Stimulated activated naive B cell treated with anti-CD40 and anti-IgM and Interleukin-4, amounts not matched to agents 10 μg/mL and 1 μg/mL and 100 μg/mL, for 72 hours (primary cell): Measurements from ENCODE around the gene CNTN1.

Experiments used
- ATAC-seq, 2 donors: fragments of 150-1000 bp; cut with Tn5 transposase; replicated peaks; 2 replicates each; pipeline ENCODE4 v1.10.0; 2021; ENCODE audit warnings: moderate library complexity in 1 of 2
- DNase-seq: peaks from one replicate; pipeline ENCODE4 v3.0.0; 2021
- H3K27ac Mint-ChIP-seq: one replicate; pipeline ENCODE4 v1.8.0; 2022; ENCODE audit warnings: mild to moderate bottlenecking, mixed read lengths
- H3K27me3 Mint-ChIP-seq, 2 donors: one replicate each; pipeline ENCODE4 v1.8.0; 2022; ENCODE audit warnings: mixed read lengths in 2 of 2
- H3K36me3 Mint-ChIP-seq, 2 donors: one replicate each; pipeline ENCODE4 v1.8.0; 2022; ENCODE audit warnings: mixed read lengths in 2 of 2, mild to moderate bottlenecking in 1 of 2
- H3K4me1 Mint-ChIP-seq, 2 donors: one replicate each; pipeline ENCODE4 v1.8.0; 2022; ENCODE audit warnings: mixed read lengths in 2 of 2, mild to moderate bottlenecking in 1 of 2
- H3K4me3 Mint-ChIP-seq, 2 donors: one replicate each; pipeline ENCODE4 v1.8.0; 2022; ENCODE audit warnings: mild to moderate bottlenecking in 2 of 2, mixed read lengths in 2 of 2, moderate library complexity in 1 of 2
- H3K9me3 Mint-ChIP-seq, 2 donors: one replicate each; pipeline ENCODE4 v1.8.0; 2022; ENCODE audit warnings: mixed read lengths in 2 of 2, mild to moderate bottlenecking in 1 of 2

The CNTN1 gene

GRCh38 chr12:40892528-40892927 is 200.3 kb downstream of the CNTN1 start:
- no peaks in the 10 kb centered on the region for H3K36me3 Mint-ChIP-seq
- H3K9me3 Mint-ChIP-seq: peaks cover 0 to 1% of the 10 kb centered on the region in 2 donors
- H3K4me3 Mint-ChIP-seq: no peak overlapping the region
- DNase-seq (no peak), ATAC-seq (no peak)
- H3K27me3 Mint-ChIP-seq: no peaks in the 10 kb centered on the region
- no peak overlapping the region for H3K27ac Mint-ChIP-seq
- H3K4me1 Mint-ChIP-seq: no peaks in the 10 kb centered on the region

- ATAC-seq: no peak
- no peak overlapping the region for H3K4me3 Mint-ChIP-seq
- no peak for DNase-seq
- H3K27ac Mint-ChIP-seq: no peak overlapping the region
- H3K9me3 Mint-ChIP-seq: no peaks in the 10 kb centered on the region
- no peaks in the 10 kb centered on the region for H3K27me3 Mint-ChIP-seq
- H3K36me3 Mint-ChIP-seq: no peaks in the 10 kb centered on the region
- no peaks in the 10 kb centered on the region for H3K4me1 Mint-ChIP-seq
These were observed 206.3 kb downstream of the CNTN1 start for GRCh38 chr12:40898505-40898904.

GRCh38 chr12:40903040-40903439 is 210.8 kb downstream of the CNTN1 start:
- Mint-ChIP-seq H3K27me3 (no peaks in the 10 kb centered on the region), H3K9me3 (no peaks in the 10 kb centered on the region)

GRCh38 chr12:40907115-40907527 is 214.9 kb downstream of the CNTN1 start:
- Mint-ChIP-seq H3K4me3 (no peak overlapping the region), H3K4me1 (no peaks in the 10 kb centered on the region), H3K9me3 (no peaks in the 10 kb centered on the region), H3K27ac (no peak overlapping the region), H3K36me3 (no peaks in the 10 kb centered on the region), H3K27me3 (no peaks in the 10 kb centered on the region)
- DNase-seq (no peak), ATAC-seq (no peak)

More at GRCh38 chr12:40903040-40903439, 210.8 kb downstream of the CNTN1 start:
- Mint-ChIP-seq H3K27ac (no peak overlapping the region), H3K4me1 (no peaks in the 10 kb centered on the region), H3K4me3 (no peak overlapping the region), H3K36me3 (no peaks in the 10 kb centered on the region)
- DNase-seq (no peak), ATAC-seq (no peak)

GRCh38 chr12:40911676-40912075 is 219.4 kb downstream of the CNTN1 start:
- ATAC-seq (no peak), DNase-seq (no peak)
- no peaks in the 10 kb centered on the region for H3K9me3 Mint-ChIP-seq
- no peaks in the 10 kb centered on the region for H3K36me3 Mint-ChIP-seq
- H3K27ac Mint-ChIP-seq: no peak overlapping the region
- no peaks in the 10 kb centered on the region for H3K4me1 Mint-ChIP-seq
- no peaks in the 10 kb centered on the region for H3K27me3 Mint-ChIP-seq
- H3K4me3 Mint-ChIP-seq: no peak overlapping the region

GRCh38 chr12:40915172-40915571 is 222.9 kb downstream of the CNTN1 start:
- no peaks in the 10 kb centered on the region for H3K36me3 Mint-ChIP-seq
- H3K27me3 Mint-ChIP-seq: no peaks in the 10 kb centered on the region
- ATAC-seq (no peak), DNase-seq (no peak)
- no peak overlapping the region for H3K4me3 Mint-ChIP-seq
- no peaks in the 10 kb centered on the region for H3K9me3 Mint-ChIP-seq
- H3K27ac Mint-ChIP-seq: no peak overlapping the region
- peaks cover 3 to 6% of the 10 kb centered on the region in 2 donors for H3K4me1 Mint-ChIP-seq

GRCh38 chr12:40917561-40917960 is 225.3 kb downstream of the CNTN1 start:
- peaks cover 3 to 6% of the 10 kb centered on the region in 2 donors for H3K4me1 Mint-ChIP-seq
- H3K4me3 Mint-ChIP-seq: no peak overlapping the region
- DNase-seq: no peak
- ATAC-seq: no peak
- no peak overlapping the region for H3K27ac Mint-ChIP-seq
- no peaks in the 10 kb centered on the region for H3K36me3 Mint-ChIP-seq
- no peaks in the 10 kb centered on the region for H3K9me3 Mint-ChIP-seq
- peaks cover 6% of the 10 kb centered on the region in 2 donors for H3K27me3 Mint-ChIP-seq

- no peak overlapping the region for H3K4me3 Mint-ChIP-seq
- DNase-seq (no peak), ATAC-seq (no peak)
- no peak overlapping the region for H3K27ac Mint-ChIP-seq
- no peaks in the 10 kb centered on the region for H3K36me3 Mint-ChIP-seq
- peaks cover 6 to 7% of the 10 kb centered on the region in 2 donors for H3K27me3 Mint-ChIP-seq
- H3K4me1 Mint-ChIP-seq: peaks cover 3 to 6% of the 10 kb centered on the region in 2 donors
- H3K9me3 Mint-ChIP-seq: no peaks in the 10 kb centered on the region
These were observed 229.4 kb downstream of the CNTN1 start for GRCh38 chr12:40921563-40922163.

- no peaks in the 10 kb centered on the region for H3K9me3 Mint-ChIP-seq
- DNase-seq: no peak
- no peak overlapping the region for H3K4me3 Mint-ChIP-seq
- no peaks in the 10 kb centered on the region for H3K36me3 Mint-ChIP-seq
- peaks cover 6% of the 10 kb centered on the region in 2 donors for H3K27me3 Mint-ChIP-seq
- no peaks in the 10 kb centered on the region for H3K4me1 Mint-ChIP-seq
- no peak for ATAC-seq
- H3K27ac Mint-ChIP-seq: no peak overlapping the region
These were observed 245.7 kb downstream of the CNTN1 start for GRCh38 chr12:40937891-40938290.

GRCh38 chr12:40942326-40942725 is 250.1 kb downstream of the CNTN1 start:
- H3K36me3 Mint-ChIP-seq: no peaks in the 10 kb centered on the region
- no peaks in the 10 kb centered on the region for H3K9me3 Mint-ChIP-seq
- H3K27ac Mint-ChIP-seq: no peak overlapping the region
- no peaks in the 10 kb centered on the region for H3K4me1 Mint-ChIP-seq
- no peak overlapping the region for H3K4me3 Mint-ChIP-seq
- no peaks in the 10 kb centered on the region for H3K27me3 Mint-ChIP-seq
- no peak for ATAC-seq
- no peak for DNase-seq

GRCh38 chr12:40945772-40946171 is 253.5 kb downstream of the CNTN1 start:
- no peaks in the 10 kb centered on the region for H3K27me3 Mint-ChIP-seq
- no peaks in the 10 kb centered on the region for H3K36me3 Mint-ChIP-seq
- no peak overlapping the region for H3K27ac Mint-ChIP-seq
- DNase-seq: no peak
- no peaks in the 10 kb centered on the region for H3K9me3 Mint-ChIP-seq
- no peak for ATAC-seq
- H3K4me1 Mint-ChIP-seq: no peaks in the 10 kb centered on the region
- H3K4me3 Mint-ChIP-seq: no peak overlapping the region

GRCh38 chr12:40946612-40947194 is 254.5 kb downstream of the CNTN1 start:
- no peak for DNase-seq
- H3K4me1 Mint-ChIP-seq: no peaks in the 10 kb centered on the region
- no peak overlapping the region for H3K27ac Mint-ChIP-seq
- H3K27me3 Mint-ChIP-seq: no peaks in the 10 kb centered on the region
- no peak for ATAC-seq
- H3K9me3 Mint-ChIP-seq: no peaks in the 10 kb centered on the region
- H3K36me3 Mint-ChIP-seq: no peaks in the 10 kb centered on the region
- H3K4me3 Mint-ChIP-seq: no peak overlapping the region

GRCh38 chr12:40947797-40948196 is 255.6 kb downstream of the CNTN1 start:
- Mint-ChIP-seq H3K4me1 (no peaks in the 10 kb centered on the region), H3K36me3 (no peaks in the 10 kb centered on the region)
- ATAC-seq: no peak

GRCh38 chr12:40953076-40953475 is 260.8 kb downstream of the CNTN1 start:
- H3K27ac Mint-ChIP-seq: no peak overlapping the region
- DNase-seq: no peak
- no peaks in the 10 kb centered on the region for H3K9me3 Mint-ChIP-seq
- H3K4me1 Mint-ChIP-seq: no peaks in the 10 kb centered on the region
- no peaks in the 10 kb centered on the region for H3K36me3 Mint-ChIP-seq
- ATAC-seq: no peak
- peaks cover 5 to 6% of the 10 kb centered on the region in 2 donors for H3K27me3 Mint-ChIP-seq
- H3K4me3 Mint-ChIP-seq: no peak overlapping the region

More at GRCh38 chr12:40947797-40948196, 255.6 kb downstream of the CNTN1 start:
- Mint-ChIP-seq H3K9me3 (no peaks in the 10 kb centered on the region), H3K4me3 (no peak overlapping the region), H3K27me3 (no peaks in the 10 kb centered on the region), H3K27ac (no peak overlapping the region)
- DNase-seq: no peak

- H3K4me3 Mint-ChIP-seq: no peak overlapping the region
- ATAC-seq: no peak
- peaks cover 5 to 6% of the 10 kb centered on the region in 2 donors for H3K27me3 Mint-ChIP-seq
- H3K4me1 Mint-ChIP-seq: no peaks in the 10 kb centered on the region
- H3K9me3 Mint-ChIP-seq: no peaks in the 10 kb centered on the region
- H3K27ac Mint-ChIP-seq: no peak overlapping the region
- no peaks in the 10 kb centered on the region for H3K36me3 Mint-ChIP-seq
- no peak for DNase-seq
These were observed 265.2 kb downstream of the CNTN1 start for GRCh38 chr12:40957417-40957816.
